Heart left ventricle (tissue), 16 donors: Measurements from ENCODE around the gene FOXP4. TPM values are rescaled to one million over a fixed set of nuclear protein-coding genes. Genes with fewer than 3 reads are reported as not detected.

Experiments
- ATAC-seq, 4 donors: fragments of 200-7000 bp; cut with Tn5 transposase; one replicate each; pipeline ENCODE4 v1.9.1; 2020 to 2022; ENCODE audit warnings: moderate library complexity in 4 of 4, mild to moderate bottlenecking in 3 of 4, moderate number of reproducible peaks in 1 of 4
- DNase-seq, 5 donors: peaks; one replicate each; pipeline ENCODE4 v3.0.0-alpha.2; 2020
- H3K27ac ChIP-seq, 12 donors: fragments of 200-600 bp; sonication (generic) in 4 of 12; one replicate each; pipeline versions ENCODE4 v1.5.0 to v1.8.0; 2016 to 2022; ENCODE audit warnings: mild to moderate bottlenecking in 2 of 12
- H3K27me3 ChIP-seq, 9 donors: fragments of 200-600 bp; sonication (generic) in 2 of 9; one replicate each; pipeline versions ENCODE4 v1.5.1 to v1.8.0; 2016 to 2022; ENCODE audit warnings: mild to moderate bottlenecking in 3 of 9
- H3K36me3 ChIP-seq, 9 donors: fragments of 200-600 bp; sonication (generic) in 2 of 9; one replicate each; pipeline versions ENCODE4 v1.5.0 to v1.8.0; 2018 to 2022; ENCODE audit warnings: mild to moderate bottlenecking in 2 of 9
- H3K4me1 ChIP-seq, 12 donors: fragments of 200-600 bp; sonication (generic) in 4 of 12; one replicate each; pipeline versions ENCODE4 v1.5.0 to v1.8.0; 2016 to 2022; ENCODE audit warnings: mild to moderate bottlenecking in 3 of 12
- H3K4me3 ChIP-seq, 12 donors: fragments of 200-600 bp; sonication (generic) in 4 of 12; one replicate each; pipeline versions ENCODE4 v1.5.0 to v1.8.0; 2017 to 2022; ENCODE audit warnings: mild to moderate bottlenecking in 9 of 12, moderate library complexity in 4 of 12
- H3K9me3 ChIP-seq, 12 donors: fragments of 200-600 bp; sonication (generic) in 4 of 12; one replicate each; pipeline versions ENCODE4 v1.5.0 to v1.8.0; 2016 to 2022; ENCODE audit warnings: mild to moderate bottlenecking in 1 of 12
- CTCF ChIP-seq, 12 donors: fragments of 200-600 bp; sonication (generic) in 4 of 12; IDR thresholded peaks; one replicate each; pipeline versions ENCODE4 v1.5.0 to v1.8.0; 2018 to 2022; ENCODE audit warnings: antibody characterized with exemption in 12 of 12, mild to moderate bottlenecking in 5 of 12
- POLR2A ChIP-seq, 2 donors: fragments of 450-650 bp; IDR thresholded peaks; one replicate each; pipeline ENCODE4 v1.6.1; 2017; ENCODE audit warnings: antibody characterized with exemption in 2 of 2, mild to moderate bottlenecking in 2 of 2, moderate library complexity in 2 of 2
- WGBS, 4 donors: extraction: QIAGEN DNeasy Blood & Tissue Kit in 2 of 4; methylation state at CpG; one replicate each; pipeline versions ENCODE4 v1.1.5 to v1.1.7; 2013 to 2018; 5-methylcytosine and 5-hydroxymethylcytosine counted together
- intact Hi-C, 10 donors: fragments of 100-400 bp; cut with DNase I; formaldehyde crosslinking; loops; one replicate each; pipeline versions ENCODE4 v1.11.1 to v1.14.2; 2022
- polyA plus RNA-seq, 2 donors: library from polyadenylated mRNA; stranded (reverse); fragments of 200-250 nt; gene quantifications; one replicate each; pipeline ENCODE4 v1.2.3, GENCODE V29; 2013
- total RNA-seq, 9 donors: library from RNA; depleted of rRNA in 2 of 9; stranded (reverse); fragments of >200 nt in 2 of 9; fragmentation: NEBNext Ultra II Directional in 3 of 9; extraction: Animal tissue kit (Norgen Biotek cat#: 25700) in 3 of 9; gene quantifications; one replicate each; pipeline versions ENCODE4 v1.1.0 to v1.2.4, GENCODE V29; 2016 to 2023
- donor health status: ischemic (EF 13 %, LVEDD 7.1; RV severe dilation, severe dysfunction).
- donor health status: healthy with polysubstance abuse.
- donor health status: DM: no; HTN: yes; CAD: no.
- donor health status: DM: no; HTN: no; CAD: no.
- donor health status: ischemic (EF 25% LVEDD 6.9; RV normal size, moderate dysfunction).
- donor health status: ischemic (EF 25% LVEDD 5.7; RV mildly dilated, moderate dysfunction).
- donor health status: healthy.
- donor health status: DM: yes; HTN: yes; CAD: no.
- donor health status: ischemic (EF 35%, LVEDD 5.7; RV mildly dilated, moderate dysfunction).
- donor health status: nonischemic (EF 11% LVEDD 7.7; RV severe dilation, severe dysfunction).
- donor health status: DM: yes; HTN: yes; CAD: no.
- donor health status: PGD.
- donor health status: ischemic (EF 29% LVEDD 5.4; RV normal size, mild dysfunction).
- donor health status: nonischemic (EF 23%, LVEDD 6.1; RV moderate dilation, normal function).

Gene FOXP4
- total and polyA plus RNA-seq, 11 donors: 10.9 to 22.5 (median 16.0) TPM

GRCh38 chr6:41591122-41591521, 44.9 kb downstream of the FOXP4 start:
- intact Hi-C loops: loop anchor here in 8 of 10 donors (1.0 to 5.0 kb wide), 8 partner anchors 128 to 224 kb away; no protein-coding TSS in a partner anchor
- H3K9me3 ChIP-seq: no peaks in the 10 kb centered on the region
- TF ChIP-seq CTCF (IDR thresholded peaks at IDR 0.05): no peak
- no peak for TF ChIP-seq POLR2A (IDR thresholded peaks at IDR 0.05)
- ATAC-seq (no peak), DNase-seq (no peak)
- WGBS, 4 donors: 91 to 96% (median 94%) methylated on average over 4 to 6 of the region's 6 CpGs
- no peaks in the 10 kb centered on the region for H3K27me3 ChIP-seq
- H3K27ac ChIP-seq: no peak overlapping the region
- H3K4me3 ChIP-seq: no peak overlapping the region
- H3K4me1 ChIP-seq: no peaks in the 10 kb centered on the region
- H3K36me3 ChIP-seq: peaks cover 0 to 63% (median 26%) of the 10 kb centered on the region in 9 donors

GRCh38 chr6:41591859-41592502, 45.8 kb downstream of the FOXP4 start:
- intact Hi-C loops: loop anchor here (1.0 to 5.0 kb wide), 10 partner anchors 129 to 225 kb away; no protein-coding TSS in a partner anchor
- H3K27me3 ChIP-seq: no peaks in the 10 kb centered on the region

GRCh38 chr6:41593406-41593805, 47.2 kb downstream of the FOXP4 start:
- 91 to 94% (median 92%) methylated on average over 24 of the region's 24 CpGs for WGBS, 4 donors
- H3K36me3 ChIP-seq: peaks cover 0 to 62% (median 36%) of the 10 kb centered on the region in 9 donors

More at GRCh38 chr6:41591859-41592502, 45.8 kb downstream of the FOXP4 start:
- DNase-seq: peak in 4 of 5 donors; percentile 58 to 71 (median 64)
- Histone ChIP-seq H3K36me3 (peaks cover 0 to 68% (median 31%) of the 10 kb centered on the region in 9 donors), H3K9me3 (no peaks in the 10 kb centered on the region), H3K4me3 (no peak overlapping the region), H3K27ac (no peak overlapping the region), H3K4me1 (no peaks in the 10 kb centered on the region)
- WGBS, 4 donors: 4 to 7% (median 5%) methylated on average over 7 of the region's 7 CpGs
- ATAC-seq: peak; percentile 54 to 71 (median 60)
- TF ChIP-seq CTCF (IDR thresholded peaks at IDR 0.05) (peak; percentile 80 to 96 (median 91)), POLR2A (IDR thresholded peaks at IDR 0.05) (peak in 1 of 2 donors; percentile 14)

More at GRCh38 chr6:41593406-41593805, 47.2 kb downstream of the FOXP4 start:
- ATAC-seq (no peak), DNase-seq (no peak)
- H3K27ac ChIP-seq: no peak overlapping the region
- intact Hi-C loops: loop anchor here in 9 of 10 donors (2.0 to 5.0 kb wide), 7 partner anchors 131 to 226 kb away; no protein-coding TSS in a partner anchor
- H3K9me3 ChIP-seq: no peaks in the 10 kb centered on the region
- H3K27me3 ChIP-seq: no peaks in the 10 kb centered on the region
- no peaks in the 10 kb centered on the region for H3K4me1 ChIP-seq
- TF ChIP-seq CTCF (IDR thresholded peaks at IDR 0.05): no peak
- TF ChIP-seq POLR2A (IDR thresholded peaks at IDR 0.05): no peak
- H3K4me3 ChIP-seq: no peak overlapping the region
